ENCODE results near the gene DNAJC6. TPM values are rescaled to one million over a fixed set of nuclear protein-coding genes. Genes with fewer than 3 reads are reported as not detected.

The DNAJC6 gene
- total RNA-seq, 6 experiments from 2014 or later: 13.5 to 17.7 (median 15.3) TPM

DNA sequence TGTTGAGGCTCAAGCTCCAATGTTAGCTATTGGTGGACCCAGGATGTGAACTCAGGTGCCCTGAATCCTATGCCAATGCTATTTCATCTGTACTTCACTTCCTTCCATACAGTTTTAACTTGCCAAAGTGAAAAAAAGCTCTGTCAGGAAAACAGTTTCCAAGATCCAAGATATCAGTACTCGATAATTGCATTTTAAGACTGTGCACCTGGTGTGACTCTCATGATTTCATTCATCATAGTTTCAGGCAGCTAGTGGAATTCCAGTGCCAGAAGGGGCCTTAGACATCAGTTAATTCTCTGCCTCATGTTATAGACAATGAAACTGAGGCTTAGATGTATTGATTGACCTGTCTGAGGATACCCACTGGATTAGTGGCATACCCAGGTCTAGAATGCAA, 84.6 kb downstream of the DNAJC6 start:
- Mint-ChIP-seq H3K9me3 (no peaks in the 10 kb centered on the region), H3K27me3 (ENCODE audit: insufficient read depth) (no peaks in the 10 kb centered on the region), H3K4me3 (no peak overlapping the region), H3K36me3 (ENCODE audit: low read depth) (peaks cover 40% of the 10 kb centered on the region), H3K4me1 (ENCODE audit: low read depth) (peaks cover 42% of the 10 kb centered on the region), H3K27ac (0 out of 2 replicates have a peak overlapping the region, but pooled peaks have one; percentile 65)
- no peak for DNase-seq
- TF ChIP-seq, protein P1, sequence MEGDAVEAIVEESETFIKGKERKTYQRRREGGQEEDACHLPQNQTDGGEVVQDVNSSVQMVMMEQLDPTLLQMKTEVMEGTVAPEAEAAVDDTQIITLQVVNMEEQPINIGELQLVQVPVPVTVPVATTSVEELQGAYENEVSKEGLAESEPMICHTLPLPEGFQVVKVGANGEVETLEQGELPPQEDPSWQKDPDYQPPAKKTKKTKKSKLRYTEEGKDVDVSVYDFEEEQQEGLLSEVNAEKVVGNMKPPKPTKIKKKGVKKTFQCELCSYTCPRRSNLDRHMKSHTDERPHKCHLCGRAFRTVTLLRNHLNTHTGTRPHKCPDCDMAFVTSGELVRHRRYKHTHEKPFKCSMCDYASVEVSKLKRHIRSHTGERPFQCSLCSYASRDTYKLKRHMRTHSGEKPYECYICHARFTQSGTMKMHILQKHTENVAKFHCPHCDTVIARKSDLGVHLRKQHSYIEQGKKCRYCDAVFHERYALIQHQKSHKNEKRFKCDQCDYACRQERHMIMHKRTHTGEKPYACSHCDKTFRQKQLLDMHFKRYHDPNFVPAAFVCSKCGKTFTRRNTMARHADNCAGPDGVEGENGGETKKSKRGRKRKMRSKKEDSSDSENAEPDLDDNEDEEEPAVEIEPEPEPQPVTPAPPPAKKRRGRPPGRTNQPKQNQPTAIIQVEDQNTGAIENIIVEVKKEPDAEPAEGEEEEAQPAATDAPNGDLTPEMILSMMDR (IDR thresholded peaks at IDR 0.05): no peak

DNA sequence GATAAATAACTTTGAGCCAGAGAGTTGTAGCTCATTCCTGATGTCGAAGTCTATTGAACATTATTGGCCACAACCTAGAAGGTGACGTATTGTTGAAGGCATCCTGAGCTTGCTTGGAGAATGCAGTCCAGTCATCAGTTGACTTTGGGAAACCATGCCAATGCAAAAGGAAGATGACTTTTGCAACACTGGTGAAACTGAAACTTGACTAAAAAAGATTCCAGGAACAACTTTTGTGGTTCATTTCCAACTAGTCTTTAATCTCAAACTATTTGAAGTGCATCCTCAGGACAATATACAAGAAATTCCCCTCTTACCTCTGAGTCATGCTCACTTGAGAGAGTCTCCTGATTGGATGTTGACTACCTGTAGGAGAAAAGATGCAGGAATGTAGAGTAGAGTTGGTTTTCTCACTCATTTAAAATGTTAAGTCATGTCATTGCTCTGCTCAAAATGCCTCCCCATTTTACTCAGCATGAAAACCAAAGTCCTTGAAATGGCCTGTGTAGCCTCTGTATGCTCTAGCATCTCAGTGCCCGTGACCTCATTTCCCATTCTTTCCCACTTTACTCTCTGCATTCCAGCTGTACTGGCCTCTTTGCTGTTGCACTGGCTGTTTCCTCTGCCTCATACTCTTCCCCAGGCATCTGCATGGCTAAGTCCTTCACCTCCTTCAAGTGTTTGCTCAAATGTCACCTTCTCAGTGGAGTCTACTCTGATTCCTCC, 86.7 kb downstream of the DNAJC6 start:
- no peaks in the 10 kb centered on the region for H3K9me3 Mint-ChIP-seq

DNA sequence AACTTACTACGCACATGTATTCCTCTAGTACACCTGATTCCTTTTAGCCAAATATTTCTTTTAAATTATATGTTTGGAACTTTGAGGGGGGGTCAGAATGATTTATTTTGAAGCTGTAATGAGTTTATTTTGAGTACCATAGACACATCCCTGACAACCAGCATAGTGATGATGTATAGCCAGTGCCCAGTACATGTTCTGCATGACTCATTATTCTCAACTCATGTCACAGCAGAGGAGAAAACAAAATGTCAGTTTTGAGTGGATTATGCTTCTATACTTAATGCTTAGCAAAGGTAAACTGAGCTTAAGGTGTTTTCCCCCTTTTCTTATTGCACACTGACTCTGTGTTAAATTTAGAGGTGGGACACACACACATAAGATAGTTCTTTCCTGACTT, 88.7 kb downstream of the DNAJC6 start:
- no peaks in the 10 kb centered on the region for H3K9me3 Mint-ChIP-seq
- peaks cover 19% of the 10 kb centered on the region for H3K36me3 Mint-ChIP-seq (ENCODE audit: low read depth)
- H3K4me1 Mint-ChIP-seq (ENCODE audit: low read depth): peaks cover 30% of the 10 kb centered on the region
- peaks cover 2% of the 10 kb centered on the region; the same call in 1 of the 2 replicates for H3K27me3 Mint-ChIP-seq (ENCODE audit: insufficient read depth)
- TF ChIP-seq, protein P1 (IDR thresholded peaks at IDR 0.05): no peak
- no peak overlapping the region for H3K4me3 Mint-ChIP-seq
- H3K27ac Mint-ChIP-seq: peak overlapping the region; percentile 1; the same call in 1 of the 2 replicates
- no peak for DNase-seq

More for the DNA sequence above, 86.7 kb downstream of the DNAJC6 start:
- Mint-ChIP-seq H3K27ac (peak overlapping the region; percentile 45), H3K4me3 (no peak overlapping the region), H3K36me3 (ENCODE audit: low read depth) (peaks cover 30% of the 10 kb centered on the region), H3K27me3 (ENCODE audit: insufficient read depth) (peaks cover 2% of the 10 kb centered on the region; the same call in 1 of the 2 replicates), H3K4me1 (ENCODE audit: low read depth) (peaks cover 36% of the 10 kb centered on the region)
- peak; percentile 57 for DNase-seq
- TF ChIP-seq, protein P1 (IDR thresholded peaks at IDR 0.05): no peak

DNA sequence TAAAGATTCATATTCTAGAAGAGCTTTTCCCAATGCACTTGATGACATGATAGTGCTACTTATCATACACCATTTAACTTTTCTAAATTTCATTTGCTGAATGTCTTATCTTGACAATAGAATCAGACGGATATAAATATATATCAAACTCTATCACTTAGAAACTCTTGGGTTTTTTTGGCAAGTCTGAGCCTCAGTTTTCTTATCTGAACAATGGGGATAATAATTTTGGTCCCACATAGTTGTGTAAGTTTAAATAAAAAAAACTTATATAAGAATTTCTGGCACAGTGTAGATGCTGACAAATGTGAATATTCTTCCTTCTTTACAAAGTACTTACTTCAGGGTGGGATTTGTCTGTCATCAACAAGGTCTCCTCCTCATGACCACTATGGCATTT, 89.7 kb downstream of the DNAJC6 start:
- Mint-ChIP-seq H3K9me3 (no peaks in the 10 kb centered on the region), H3K27ac (no peak overlapping the region), H3K27me3 (ENCODE audit: insufficient read depth) (peaks cover 2% of the 10 kb centered on the region; the same call in 1 of the 2 replicates), H3K36me3 (ENCODE audit: low read depth) (peaks cover 18% of the 10 kb centered on the region), H3K4me1 (ENCODE audit: low read depth) (peaks cover 21% of the 10 kb centered on the region), H3K4me3 (no peak overlapping the region)
- DNase-seq: no peak
- TF ChIP-seq, protein P1 (IDR thresholded peaks at IDR 0.05): no peak

DNA sequence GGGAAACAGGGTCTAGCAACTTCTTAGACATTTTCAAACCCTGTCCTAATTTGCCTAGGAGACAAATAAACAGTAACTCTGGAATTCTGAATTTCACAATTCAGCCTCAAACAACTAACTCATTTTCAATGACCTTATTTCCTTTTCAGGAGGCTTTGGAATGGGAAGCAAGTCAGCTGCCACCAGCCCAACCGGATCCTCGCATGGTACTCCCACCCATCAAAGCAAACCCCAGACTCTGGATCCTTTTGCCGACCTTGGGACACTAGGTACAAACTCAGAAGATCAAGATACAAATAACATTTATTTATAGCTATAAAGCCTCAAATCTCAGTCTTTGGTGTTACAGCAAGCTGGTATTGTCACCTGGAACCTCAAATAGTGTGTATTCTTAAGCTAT, 92.3 kb downstream of the DNAJC6 start:
- TF ChIP-seq, protein P1 (IDR thresholded peaks at IDR 0.05): no peak
- Mint-ChIP-seq H3K4me3 (no peak overlapping the region), H3K9me3 (no peaks in the 10 kb centered on the region), H3K4me1 (ENCODE audit: low read depth) (peaks cover 14% of the 10 kb centered on the region), H3K27ac (no peak overlapping the region), H3K36me3 (ENCODE audit: low read depth) (peaks cover 13% of the 10 kb centered on the region), H3K27me3 (ENCODE audit: insufficient read depth) (peaks cover 2% of the 10 kb centered on the region; the same call in 1 of the 2 replicates)
- DNase-seq: no peak
